ENCODE results near the gene SNX9.
"Not testable (repeated sequence)": the region's sequence is repeated elsewhere in the genome, so short reads cannot be mapped to it uniquely, and the experiment has no call there.

Gene SNX9

GRCh38 chr6:157844196-157844595 is 21.1 kb downstream of the SNX9 start:
- H3K36me3 ChIP-seq (ENCODE audit: insufficient read depth, low read length); H3K27me3 ChIP-seq (ENCODE audit: insufficient read depth, low read length); H3K4me1 ChIP-seq (ENCODE audit: insufficient read depth, low read length); H2AFZ ChIP-seq (ENCODE audit: low read depth, low read length); H3K4me3 ChIP-seq (ENCODE audit: low read length); H3K9me3 ChIP-seq (ENCODE audit: low read length): not testable (repeated sequence)

DNA sequence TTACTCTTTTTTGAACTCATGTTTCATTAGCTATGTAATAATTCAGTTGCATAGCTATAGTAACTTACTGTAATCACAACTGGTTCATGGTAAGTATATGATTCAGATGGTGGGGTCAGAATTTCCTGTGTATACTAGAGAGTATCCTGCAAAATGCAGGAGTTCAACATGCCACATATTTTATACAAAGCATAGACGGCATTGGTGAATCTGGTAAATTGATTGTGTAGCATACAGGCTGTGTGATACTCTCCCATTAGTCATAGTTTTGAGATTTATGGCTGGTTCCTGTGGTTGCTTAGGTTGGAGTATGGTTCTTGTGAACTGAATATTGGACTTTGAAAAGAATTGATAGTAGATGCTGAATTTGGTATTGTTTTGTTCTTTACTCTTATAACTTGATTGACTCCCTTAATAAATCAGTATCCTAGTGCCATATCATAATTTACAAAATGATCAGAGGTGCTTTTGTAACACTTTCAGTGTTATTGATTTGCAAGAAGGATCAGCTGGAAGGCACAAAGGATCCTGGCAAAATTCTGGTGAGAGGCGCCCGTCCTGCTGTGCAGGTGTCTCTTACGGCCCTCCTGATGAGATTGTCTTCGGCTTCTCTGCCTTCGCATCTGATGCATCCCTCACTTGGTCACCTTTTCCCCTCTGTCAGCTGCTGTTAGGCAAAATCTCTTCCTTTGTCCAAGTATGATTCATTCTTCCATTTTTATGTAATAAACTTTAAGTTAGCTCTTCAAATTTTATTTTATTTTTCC is 22.6 kb downstream of the SNX9 start:
- no peaks in the 10 kb centered on the region for H3K36me3 ChIP-seq (ENCODE audit: insufficient read depth, low read length)
- no peaks in the 10 kb centered on the region for H3K4me1 ChIP-seq (ENCODE audit: insufficient read depth, low read length)
- no peak overlapping the region for H2AFZ ChIP-seq (ENCODE audit: low read depth, low read length)
- H3K9me3 ChIP-seq (ENCODE audit: low read length): no peaks in the 10 kb centered on the region
- H3K27me3 ChIP-seq (ENCODE audit: insufficient read depth, low read length): no peaks in the 10 kb centered on the region
- no peak overlapping the region for H3K4me3 ChIP-seq (ENCODE audit: low read length)

DNA sequence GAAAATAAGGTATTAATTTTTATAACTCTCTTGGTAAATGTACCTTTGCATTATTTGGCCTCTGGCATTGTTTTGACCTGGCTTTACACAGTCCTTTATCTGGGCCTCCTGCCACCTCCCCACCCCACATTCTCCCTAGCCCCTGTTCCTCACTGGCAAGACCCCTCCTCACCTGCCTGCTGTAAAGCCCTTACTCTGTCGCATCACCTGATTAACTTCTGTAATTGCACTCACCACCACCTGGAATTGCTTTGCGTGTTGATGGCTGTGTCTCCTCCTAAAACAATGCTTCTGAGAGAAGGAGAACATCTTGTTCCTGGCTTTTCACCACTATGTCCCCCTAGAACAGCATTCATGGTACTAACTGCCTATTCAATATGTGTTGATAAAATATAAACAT is 24.8 kb downstream of the SNX9 start:
- Histone ChIP-seq H3K36me3 (ENCODE audit: insufficient read depth, low read length) (no peaks in the 10 kb centered on the region), H2AFZ (ENCODE audit: low read depth, low read length) (no peak overlapping the region), H3K4me3 (ENCODE audit: low read length) (no peak overlapping the region), H3K27me3 (ENCODE audit: insufficient read depth, low read length) (no peaks in the 10 kb centered on the region), H3K4me1 (ENCODE audit: insufficient read depth, low read length) (no peaks in the 10 kb centered on the region), H3K9me3 (ENCODE audit: low read length) (peaks cover 6% of the 10 kb centered on the region)

- Histone ChIP-seq H3K36me3 (ENCODE audit: insufficient read depth, low read length) (no peaks in the 10 kb centered on the region), H2AFZ (ENCODE audit: low read depth, low read length) (no peak overlapping the region), H3K9me3 (ENCODE audit: low read length) (peaks cover 6% of the 10 kb centered on the region)
These were observed 25.6 kb downstream of the SNX9 start for GRCh38 chr6:157848693-157849092.

GRCh38 chr6:157849288-157850017 is 26.4 kb downstream of the SNX9 start:
- Histone ChIP-seq H3K4me1 (ENCODE audit: insufficient read depth, low read length) (no peaks in the 10 kb centered on the region), H3K4me3 (ENCODE audit: low read length) (no peak overlapping the region), H2AFZ (ENCODE audit: low read depth, low read length) (no peak overlapping the region), H3K27me3 (ENCODE audit: insufficient read depth, low read length) (no peaks in the 10 kb centered on the region), H3K36me3 (ENCODE audit: insufficient read depth, low read length) (no peaks in the 10 kb centered on the region), H3K9me3 (ENCODE audit: low read length) (peaks cover 6% of the 10 kb centered on the region)

More at GRCh38 chr6:157848693-157849092, 25.6 kb downstream of the SNX9 start:
- no peaks in the 10 kb centered on the region for H3K4me1 ChIP-seq (ENCODE audit: insufficient read depth, low read length)
- no peak overlapping the region for H3K4me3 ChIP-seq (ENCODE audit: low read length)
- H3K27me3 ChIP-seq (ENCODE audit: insufficient read depth, low read length): no peaks in the 10 kb centered on the region

GRCh38 chr6:157850030-157850429 is 27.0 kb downstream of the SNX9 start:
- Histone ChIP-seq H3K27me3 (ENCODE audit: insufficient read depth, low read length) (no peaks in the 10 kb centered on the region), H3K4me3 (ENCODE audit: low read length) (no peak overlapping the region)

DNA sequence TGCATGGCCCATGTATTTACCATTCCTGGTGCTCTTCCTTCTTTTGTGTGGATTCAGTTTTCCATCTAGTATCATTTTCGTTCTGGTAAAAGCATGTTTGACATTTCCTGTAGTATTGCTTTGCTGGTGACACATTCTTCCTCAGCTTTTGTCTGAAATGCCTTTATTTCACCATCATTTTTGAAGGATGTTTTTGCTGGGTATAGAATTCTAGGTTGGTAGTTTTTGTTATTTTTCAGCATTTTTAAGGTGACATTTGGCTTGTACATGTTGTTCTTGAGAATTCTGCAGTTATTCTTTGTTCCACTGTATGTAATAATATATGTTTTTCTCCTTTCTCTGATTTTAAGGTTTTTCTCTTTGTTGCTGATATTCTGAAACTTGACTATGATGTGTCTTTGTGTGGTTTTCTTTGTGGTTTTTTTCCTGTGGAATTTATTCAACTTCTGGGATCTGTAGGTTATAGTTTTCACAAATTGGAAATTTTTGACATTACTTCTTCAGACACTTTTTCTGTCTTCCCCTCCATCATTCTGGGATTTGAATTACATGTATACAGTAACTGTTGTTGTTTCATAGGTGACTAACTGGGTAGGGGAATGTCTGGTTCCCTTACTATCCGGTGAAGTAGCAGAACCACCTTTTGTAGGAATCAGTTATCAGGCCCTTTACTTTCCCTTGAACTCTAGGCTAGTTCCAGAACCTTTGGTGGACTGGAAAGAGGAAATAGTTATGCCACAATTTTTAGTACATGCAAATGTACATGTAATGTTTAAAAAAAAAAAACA is 30.2 kb downstream of the SNX9 start:
- Histone ChIP-seq H3K27me3 (ENCODE audit: insufficient read depth, low read length) (no peaks in the 10 kb centered on the region), H3K4me1 (ENCODE audit: insufficient read depth, low read length) (no peaks in the 10 kb centered on the region)

More at GRCh38 chr6:157850030-157850429, 27.0 kb downstream of the SNX9 start:
- Histone ChIP-seq H3K36me3 (ENCODE audit: insufficient read depth, low read length) (no peaks in the 10 kb centered on the region), H3K9me3 (ENCODE audit: low read length) (peaks cover 6% of the 10 kb centered on the region), H2AFZ (ENCODE audit: low read depth, low read length) (no peak overlapping the region), H3K4me1 (ENCODE audit: insufficient read depth, low read length) (no peaks in the 10 kb centered on the region)

GRCh38 chr6:157853902-157854502 is 31.0 kb downstream of the SNX9 start:
- Histone ChIP-seq H3K27me3 (ENCODE audit: insufficient read depth, low read length) (no peaks in the 10 kb centered on the region), H3K4me3 (ENCODE audit: low read length) (no peak overlapping the region), H3K36me3 (ENCODE audit: insufficient read depth, low read length) (no peaks in the 10 kb centered on the region), H3K4me1 (ENCODE audit: insufficient read depth, low read length) (no peaks in the 10 kb centered on the region), H3K9me3 (ENCODE audit: low read length) (peaks cover 6% of the 10 kb centered on the region), H2AFZ (ENCODE audit: low read depth, low read length) (no peak overlapping the region)

More for the DNA sequence above, 30.2 kb downstream of the SNX9 start:
- no peak overlapping the region for H2AFZ ChIP-seq (ENCODE audit: low read depth, low read length)
- H3K9me3 ChIP-seq (ENCODE audit: low read length): peaks cover 6% of the 10 kb centered on the region
- no peaks in the 10 kb centered on the region for H3K36me3 ChIP-seq (ENCODE audit: insufficient read depth, low read length)
- no peak overlapping the region for H3K4me3 ChIP-seq (ENCODE audit: low read length)

GRCh38 chr6:157855325-157855724 is 32.3 kb downstream of the SNX9 start:
- Histone ChIP-seq H3K9me3 (ENCODE audit: low read length) (peaks cover 6% of the 10 kb centered on the region), H3K4me1 (ENCODE audit: insufficient read depth, low read length) (no peaks in the 10 kb centered on the region), H3K36me3 (ENCODE audit: insufficient read depth, low read length) (no peaks in the 10 kb centered on the region), H3K27me3 (ENCODE audit: insufficient read depth, low read length) (no peaks in the 10 kb centered on the region), H2AFZ (ENCODE audit: low read depth, low read length) (no peak overlapping the region), H3K4me3 (ENCODE audit: low read length) (no peak overlapping the region)

DNA sequence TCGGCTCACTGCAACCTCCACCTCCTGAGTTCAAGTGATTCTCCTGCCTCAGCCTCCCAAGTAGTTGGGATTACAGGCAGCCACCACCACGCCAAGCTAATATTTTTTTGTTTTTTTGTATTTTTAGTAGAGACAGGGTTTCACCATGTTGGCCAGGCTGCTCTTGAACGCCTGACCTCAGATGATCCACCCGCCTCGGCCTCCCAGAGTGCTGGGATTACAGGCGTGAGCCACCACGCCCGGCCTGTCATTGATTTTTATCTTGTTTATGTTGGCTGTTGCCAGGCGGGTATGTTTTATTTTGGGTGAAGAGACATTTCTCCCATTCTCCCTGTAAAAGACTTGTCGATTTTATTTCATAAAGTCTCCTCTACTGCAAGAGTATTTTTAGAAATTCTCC is 32.8 kb downstream of the SNX9 start:
- not testable (repeated sequence) for H3K9me3 ChIP-seq (ENCODE audit: low read length); H3K4me1 ChIP-seq (ENCODE audit: insufficient read depth, low read length); H3K27me3 ChIP-seq (ENCODE audit: insufficient read depth, low read length); H2AFZ ChIP-seq (ENCODE audit: low read depth, low read length); H3K36me3 ChIP-seq (ENCODE audit: insufficient read depth, low read length); H3K4me3 ChIP-seq (ENCODE audit: low read length)

- not testable (repeated sequence) for H3K27me3 ChIP-seq (ENCODE audit: insufficient read depth, low read length); H3K4me1 ChIP-seq (ENCODE audit: insufficient read depth, low read length); H3K36me3 ChIP-seq (ENCODE audit: insufficient read depth, low read length); H2AFZ ChIP-seq (ENCODE audit: low read depth, low read length); H3K9me3 ChIP-seq (ENCODE audit: low read length); H3K4me3 ChIP-seq (ENCODE audit: low read length)
These were observed 35.6 kb downstream of the SNX9 start for GRCh38 chr6:157858664-157859063.

DNA sequence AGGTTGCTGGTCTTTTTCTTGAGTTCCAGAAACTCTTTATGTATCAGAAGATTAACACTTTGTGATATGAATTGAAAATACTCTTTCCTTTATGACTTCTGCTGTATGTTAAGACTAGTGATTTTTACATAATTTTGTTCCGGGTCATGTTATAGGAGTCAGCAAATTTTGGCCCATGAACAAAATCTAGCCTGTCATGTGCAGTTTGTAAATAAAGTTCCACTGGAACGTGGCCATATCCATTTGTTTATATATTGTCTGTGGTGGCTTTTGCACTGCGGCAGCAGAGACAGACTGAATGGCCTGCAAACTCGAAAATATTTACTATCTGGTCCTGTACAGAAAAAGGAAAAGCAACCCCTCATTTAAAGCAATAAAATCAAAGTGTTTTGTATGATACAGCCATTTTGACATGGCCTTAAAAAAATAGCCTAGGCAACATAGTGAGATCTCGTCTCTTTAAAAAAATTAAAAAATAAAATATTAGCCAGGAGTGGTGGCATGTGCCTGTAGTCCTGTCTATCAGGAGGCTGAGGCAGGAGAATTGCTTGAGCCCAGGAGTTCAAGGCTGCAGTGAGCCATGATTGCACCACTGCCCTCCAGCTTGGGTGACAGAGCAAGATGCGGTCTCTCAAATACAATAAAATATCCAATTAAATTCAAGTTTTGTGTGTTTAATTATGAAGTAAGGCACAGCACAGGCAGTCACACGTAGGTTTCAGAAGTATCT is 36.9 kb downstream of the SNX9 start:
- no peaks in the 10 kb centered on the region for H3K9me3 ChIP-seq (ENCODE audit: low read length)
- H3K36me3 ChIP-seq (ENCODE audit: insufficient read depth, low read length): no peaks in the 10 kb centered on the region
- H3K4me1 ChIP-seq (ENCODE audit: insufficient read depth, low read length): no peaks in the 10 kb centered on the region
- no peak overlapping the region for H2AFZ ChIP-seq (ENCODE audit: low read depth, low read length)
- no peaks in the 10 kb centered on the region for H3K27me3 ChIP-seq (ENCODE audit: insufficient read depth, low read length)
- H3K4me3 ChIP-seq (ENCODE audit: low read length): no peak overlapping the region
